Gastrocnemius medialis (tissue), 4 donors: ENCODE measurements around the gene MAD1L1.

Source experiments
- CTCF ChIP-seq, 5 experiments: fragments of 450-650 bp in 3 of 5; fragments of 200-600 bp in 2 of 5; sonication (generic) in 2 of 5; IDR thresholded peaks in 4 of 5; conservative IDR thresholded peaks in 1 of 5; 1 replicate in 4 of 5; 2 replicates in 1 of 5; pipeline ENCODE4 v1.5.1; 2016 to 2019; ENCODE audit warnings: antibody characterized with exemption in 5 of 5, mild to moderate bottlenecking in 3 of 5, moderate library complexity in 3 of 5
- POLR2A ChIP-seq, 2 donors: fragments of 450-650 bp; IDR thresholded peaks; one replicate each; pipeline ENCODE4 v1.6.1; 2017; ENCODE audit warnings: antibody characterized with exemption in 2 of 2, mild to moderate bottlenecking in 2 of 2, moderate library complexity in 2 of 2

GRCh38 chr7:2065528-2065927, 167.2 kb downstream of the MAD1L1 start:
- TF ChIP-seq CTCF (IDR thresholded peaks at IDR 0.05 in 4 of 5, conservative IDR thresholded peaks at IDR 0.05 in 1 of 5) (no peak), POLR2A (IDR thresholded peaks at IDR 0.05) (no peak)
